Activated CD8-positive, alpha-beta memory T cell treated with anti-CD3 and anti-CD28 coated beads for 1 hour (primary cell): ENCODE measurements around the gene FOXN1.

Experiments
- DNase-seq, 2 donors: peaks; one replicate each; pipeline ENCODE4 v3.0.0-alpha.2; 2020; ENCODE audit warnings: low read depth in 1 of 2; ENCODE audit errors: extremely low read depth in 1 of 2

Gene FOXN1

DNA sequence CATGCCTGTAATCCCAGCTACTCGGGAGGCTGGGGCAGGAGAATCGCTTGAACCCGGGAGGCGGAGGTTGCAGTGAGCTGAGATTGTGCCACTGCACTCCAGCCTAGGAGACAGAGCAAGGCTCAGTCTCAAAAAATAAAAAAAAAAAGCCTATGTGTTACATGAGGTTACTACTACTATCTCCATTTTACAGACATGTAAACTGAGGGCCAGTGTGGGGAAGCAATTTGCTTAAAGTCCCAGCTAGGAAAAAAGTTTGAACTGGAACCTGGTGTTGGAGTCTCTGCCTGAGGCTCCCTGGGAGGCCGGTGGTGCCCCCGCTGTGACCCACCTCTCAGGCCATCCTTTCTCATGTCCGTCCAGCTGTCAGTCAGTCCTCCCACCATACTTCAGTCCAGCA is 28.2 kb upstream of the FOXN1 start:
- no peak for DNase-seq

GRCh38 chr17:28478712-28479615 is 27.2 kb upstream of the FOXN1 start:
- no peak for DNase-seq

- DNase-seq, result no peak
Observed at GRCh38 chr17:28480278-28480677, 25.9 kb upstream of the FOXN1 start.

- no peak for DNase-seq
Observed at GRCh38 chr17:28480799-28481571, 25.2 kb upstream of the FOXN1 start.

DNA sequence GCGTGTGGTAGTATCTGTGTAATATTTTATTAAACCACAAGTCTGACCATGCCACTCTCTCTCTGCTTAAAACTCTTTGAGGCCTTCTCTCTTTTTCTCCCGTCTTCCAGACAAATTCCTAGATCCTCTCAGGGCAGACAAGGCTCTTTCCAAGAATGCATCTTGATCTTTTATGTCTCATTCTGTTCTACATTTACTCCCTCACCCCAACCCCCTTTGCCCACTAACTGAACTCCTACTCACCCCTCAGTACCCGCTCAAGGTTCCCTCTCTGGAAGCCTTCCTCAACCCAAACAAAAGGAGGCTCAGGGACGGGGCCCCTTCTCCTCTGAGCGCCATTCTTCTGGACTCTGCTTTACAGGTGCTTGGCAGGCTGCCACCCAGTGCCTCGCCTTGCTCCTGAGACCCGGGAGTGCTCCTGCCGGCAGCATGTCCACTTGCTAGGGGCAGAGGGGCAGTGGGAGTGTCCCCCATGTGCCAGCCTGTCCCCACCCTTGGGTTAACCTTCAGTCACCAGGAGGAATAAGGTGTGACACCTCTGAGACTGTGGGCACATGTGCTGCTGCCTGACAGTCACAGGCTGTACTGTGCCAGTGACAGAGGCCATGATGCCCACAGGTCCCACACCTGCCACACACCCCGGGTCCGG is 23.5 kb upstream of the FOXN1 start:
- no peak for DNase-seq

DNA sequence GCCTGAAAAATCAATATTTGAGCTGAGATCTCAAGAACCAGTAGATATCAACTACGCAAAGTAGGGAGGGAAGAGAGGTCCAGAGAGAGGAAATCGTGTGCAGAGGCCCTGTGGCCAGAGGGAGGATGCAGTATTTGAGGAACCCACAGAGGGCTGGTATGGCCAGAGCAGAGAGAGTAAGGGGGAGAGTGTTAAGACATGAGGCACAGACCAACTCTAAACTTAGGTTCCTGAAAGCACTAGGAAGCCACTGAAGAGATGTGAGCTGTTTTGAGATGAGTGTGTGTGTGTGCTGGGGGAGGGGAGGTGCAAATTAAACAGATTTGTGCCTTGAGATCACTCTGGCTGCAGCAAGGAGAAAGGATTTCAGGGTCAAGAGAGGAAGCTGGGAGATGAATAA is 21.9 kb upstream of the FOXN1 start:
- DNase-seq, result no peak

GRCh38 chr17:28485049-28485448 is 21.1 kb upstream of the FOXN1 start:
- DNase-seq, result no peak

DNA sequence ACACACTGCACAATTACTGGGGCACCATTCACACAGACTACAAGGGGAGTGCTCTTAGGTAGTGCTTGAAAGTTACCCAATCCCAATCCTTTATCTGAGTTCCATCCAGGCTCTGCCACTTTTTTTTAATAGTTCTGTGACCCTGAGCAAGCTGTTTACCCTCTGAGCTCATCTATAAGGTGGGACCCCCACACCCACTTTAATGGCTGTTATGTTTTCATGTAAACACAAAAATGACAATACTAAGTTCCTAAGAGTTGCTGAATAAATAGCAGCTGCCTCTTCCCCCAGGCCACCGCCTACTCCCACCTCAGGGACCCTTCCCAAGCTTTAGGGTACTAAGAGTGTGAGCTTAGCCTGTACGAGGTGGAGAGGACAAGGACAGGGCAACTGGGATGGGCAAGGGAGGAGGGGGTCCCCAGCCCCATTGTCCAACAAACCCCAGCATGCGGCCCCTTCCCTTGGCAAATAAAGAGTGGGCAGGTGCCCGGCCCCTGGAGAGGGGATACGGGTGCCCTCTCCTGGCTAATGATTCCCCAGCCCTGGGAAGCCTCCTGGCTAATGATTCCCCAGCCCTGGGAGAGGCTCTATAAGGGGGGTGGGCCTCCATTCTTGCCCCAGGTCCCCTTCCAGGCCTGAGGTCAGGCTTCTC is 18.1 kb upstream of the FOXN1 start:
- DNase-seq, result no peak

DNA sequence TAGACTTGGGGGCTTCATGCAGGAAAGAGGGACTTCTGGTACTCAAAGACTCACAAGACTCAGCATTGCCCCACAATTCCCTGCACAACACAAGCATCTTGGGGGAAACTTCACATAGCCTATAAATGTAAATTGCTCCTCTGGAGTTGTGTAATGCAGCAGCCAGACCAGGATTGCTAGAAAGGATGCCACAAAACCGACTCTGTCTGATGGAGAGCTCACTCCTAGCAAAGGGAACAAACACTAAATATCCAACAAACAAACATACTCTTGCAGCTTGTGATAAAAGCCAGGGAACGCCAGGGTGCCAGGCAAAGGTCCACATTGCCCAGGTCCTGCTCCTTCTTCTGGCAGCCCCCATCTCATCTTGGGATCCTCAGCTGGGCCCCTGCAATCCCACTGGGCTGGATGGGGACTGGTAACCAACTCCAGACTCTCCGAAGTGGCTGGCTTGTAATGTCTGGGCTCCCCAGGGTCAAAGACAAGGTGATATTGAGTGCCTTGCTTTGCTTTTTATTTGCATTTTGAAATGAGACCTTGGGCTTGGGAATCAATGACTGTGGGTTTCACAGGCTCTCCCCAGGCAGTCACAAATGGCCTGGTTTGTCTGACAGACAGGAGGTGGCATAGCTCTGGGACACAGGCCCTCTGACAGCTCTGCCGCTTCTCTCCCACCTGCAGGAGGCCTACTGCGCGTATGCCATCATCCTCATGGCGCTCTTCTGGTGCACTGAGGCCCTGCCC is 17.4 kb upstream of the FOXN1 start:
- no peak for DNase-seq

DNA sequence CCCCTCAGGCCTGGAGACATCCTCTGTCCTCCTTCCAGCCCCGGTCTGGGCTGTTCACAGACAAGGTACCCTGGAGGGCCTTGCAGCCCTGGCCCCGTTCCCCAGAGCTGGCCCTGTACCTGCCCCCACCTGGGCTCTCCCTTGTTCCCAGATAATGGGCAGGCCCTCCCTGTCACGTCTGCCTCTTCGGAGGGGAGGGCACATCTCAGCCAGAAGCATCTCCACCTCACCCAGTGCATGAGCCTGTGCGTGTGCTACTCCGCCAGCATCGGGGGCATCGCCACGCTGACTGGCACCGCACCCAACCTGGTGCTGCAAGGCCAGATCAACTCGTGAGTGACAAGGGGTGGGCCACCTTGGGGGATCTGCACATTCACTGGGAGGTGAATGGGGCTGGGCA is 14.9 kb upstream of the FOXN1 start:
- no peak for DNase-seq

- no peak for DNase-seq
Observed at GRCh38 chr17:28491860-28492259, 14.3 kb upstream of the FOXN1 start.

DNA sequence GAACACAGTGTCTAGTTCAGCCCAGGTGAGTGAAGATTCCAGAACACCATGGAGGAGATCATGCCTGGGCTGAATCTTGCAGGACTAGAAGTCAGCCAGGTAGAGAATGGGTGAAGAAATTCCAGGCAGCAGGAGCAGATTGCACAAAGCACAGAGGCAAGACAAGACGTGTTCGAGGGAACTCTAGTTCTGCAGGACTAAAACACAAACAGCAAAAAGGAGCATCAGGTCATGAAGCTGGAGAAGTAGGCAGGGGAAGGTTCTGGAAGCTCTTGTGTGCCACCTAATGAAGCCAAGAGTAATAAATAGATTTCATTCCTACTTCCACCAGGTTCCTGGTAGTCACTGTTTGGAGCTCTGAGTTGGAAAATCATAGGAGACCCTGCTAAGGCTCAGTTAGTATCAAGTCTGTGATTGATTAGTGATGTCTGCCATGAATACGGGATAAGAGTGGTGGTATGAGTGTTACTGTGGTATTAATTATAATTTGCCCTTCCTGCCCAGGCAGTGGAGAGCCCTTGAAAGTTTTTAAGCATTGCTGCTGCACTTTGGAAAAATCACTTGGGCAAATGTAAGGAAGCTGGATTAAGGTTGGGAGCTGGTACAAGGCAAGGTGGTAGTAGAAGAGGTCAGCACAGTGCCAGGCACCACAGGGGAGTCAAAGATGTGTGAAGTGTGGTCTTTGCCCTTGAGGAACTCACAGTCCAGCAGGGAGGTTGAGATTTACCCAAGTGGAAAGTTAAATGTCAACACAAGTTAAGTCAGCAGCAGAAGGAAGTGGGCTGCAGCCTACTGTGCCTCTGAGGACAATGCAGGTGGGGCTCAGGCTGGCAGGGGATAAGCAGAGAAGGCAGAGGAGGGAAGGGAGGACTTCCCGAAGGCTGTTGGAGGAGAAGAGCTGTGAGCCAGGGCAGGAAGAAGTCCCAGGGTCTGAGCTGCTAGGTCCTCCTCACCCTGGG is 13.5 kb upstream of the FOXN1 start:
- DNase-seq, result no peak

GRCh38 chr17:28493460-28493859 is 12.7 kb upstream of the FOXN1 start:
- no peak for DNase-seq

DNA sequence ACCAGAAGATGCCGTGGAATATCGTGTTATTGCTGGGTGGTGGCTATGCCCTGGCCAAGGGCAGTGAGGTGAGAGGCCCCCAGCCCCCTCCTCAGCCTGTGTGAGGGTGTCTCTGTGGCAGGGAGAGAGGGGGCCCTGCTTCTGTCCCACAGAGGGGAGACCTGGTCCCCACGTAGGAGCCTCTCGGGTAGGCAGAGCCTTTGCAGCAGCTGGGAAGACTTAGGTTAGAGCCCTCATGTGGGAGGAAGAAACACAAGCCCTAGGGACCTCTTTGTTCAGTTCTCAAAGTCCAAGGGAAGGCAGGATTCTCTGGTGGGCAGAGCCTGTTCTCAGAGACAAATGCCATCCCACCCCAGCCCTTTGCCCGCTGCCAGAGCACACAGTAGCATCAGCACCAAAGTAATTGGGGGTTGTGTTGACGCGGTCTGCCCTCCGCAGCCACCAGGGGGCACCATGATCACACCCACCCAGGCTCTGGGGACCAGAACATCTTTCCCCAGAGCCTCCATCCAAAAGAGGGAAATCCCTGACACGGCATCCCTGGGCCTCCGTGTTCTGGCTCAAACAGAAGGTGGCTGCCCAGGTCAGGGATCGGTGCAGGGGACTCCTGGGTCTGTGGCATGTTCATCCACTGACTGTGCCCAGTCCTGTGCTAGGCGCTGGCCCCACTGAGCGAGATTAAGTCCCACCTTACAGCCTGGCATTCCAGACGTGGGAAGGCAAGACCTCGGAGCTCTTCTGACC is 11.5 kb upstream of the FOXN1 start:
- DNase-seq, result peak; percentile 49 to 71

DNA sequence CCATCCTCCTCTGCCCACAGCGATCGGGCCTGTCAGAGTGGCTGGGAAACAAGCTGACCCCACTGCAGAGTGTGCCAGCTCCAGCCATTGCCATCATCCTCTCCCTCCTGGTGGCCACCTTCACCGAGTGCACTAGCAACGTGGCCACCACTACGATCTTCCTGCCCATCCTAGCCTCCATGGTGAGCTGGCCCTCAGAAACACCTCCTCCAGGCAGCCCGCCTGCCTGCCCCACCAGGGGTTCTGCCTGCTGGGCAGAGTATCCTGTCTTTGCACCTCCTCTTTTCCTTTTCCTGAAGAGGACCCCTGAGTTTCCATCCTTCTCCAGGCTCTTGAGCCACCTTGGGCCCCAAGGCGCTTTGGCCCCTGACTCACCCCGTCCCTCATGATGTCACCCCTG is 10.5 kb upstream of the FOXN1 start:
- no peak for DNase-seq

DNA sequence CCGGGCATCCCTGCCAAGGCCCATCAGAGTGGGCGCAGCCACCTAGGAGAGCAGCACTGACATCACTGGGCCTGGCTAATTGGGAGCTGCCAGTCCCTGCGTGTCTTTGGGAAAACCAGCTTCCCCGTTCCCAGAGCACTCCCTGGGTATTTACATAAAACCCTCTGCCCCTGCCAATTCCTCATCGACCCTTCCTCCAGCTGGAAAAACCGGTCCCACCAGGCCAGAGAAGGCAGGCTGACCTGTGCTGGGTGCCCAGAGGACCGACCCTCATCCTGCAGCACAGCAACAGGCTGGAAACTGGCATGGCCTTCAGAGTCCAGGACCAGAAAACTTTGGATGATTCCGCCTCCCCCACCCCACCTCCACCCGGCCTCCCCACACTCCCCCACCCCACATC is 8.2 kb upstream of the FOXN1 start:
- DNase-seq, result no peak

GRCh38 chr17:28498652-28499363 is 7.3 kb upstream of the FOXN1 start:
- DNase-seq, result no peak

- DNase-seq, result no peak
Observed at GRCh38 chr17:28499364-28499664, 6.8 kb upstream of the FOXN1 start.
